Activated CD4-positive, alpha-beta memory T cell treated with anti-CD3 and anti-CD28 coated beads, Interleukin-2, amount 10 ng/mL, durations not matched to agents 7 days and 5 days (primary cell): ENCODE data around the gene ITGB5. TPM values are rescaled to one million over a fixed set of nuclear protein-coding genes. Genes with fewer than 3 reads are reported as not detected.

Experiments used
- CTCF ChIA-PET: fragments of 350-600 bp; sonication (Branson Sonifier 250); formaldehyde crosslinking; loops from one replicate; lab custom pipeline; 2021; ENCODE audit warnings: antibody characterized with exemption, inconsistent platforms; lab: Charles Lee
- POLR2A ChIA-PET: fragments of 350-600 bp; sonication (Branson Sonifier 250); formaldehyde crosslinking; loops from one replicate; lab custom pipeline; 2021; ENCODE audit warnings: antibody characterized with exemption; lab: Charles Lee
- DNase-seq: peaks from one replicate; pipeline ENCODE4 v3.0.0-alpha.2; 2020
- H3K27ac Mint-ChIP-seq: one replicate; pipeline ENCODE4 v1.8.0; 2021; ENCODE audit warnings: mild to moderate bottlenecking, mixed read lengths
- H3K27me3 Mint-ChIP-seq: one replicate; pipeline ENCODE4 v1.8.0; 2021; ENCODE audit warnings: mixed read lengths
- H3K36me3 Mint-ChIP-seq: one replicate; pipeline ENCODE4 v1.8.0; 2021; ENCODE audit warnings: low read depth, mixed read lengths
- H3K4me1 Mint-ChIP-seq: one replicate; pipeline ENCODE4 v1.8.0; 2021; ENCODE audit warnings: mixed read lengths
- H3K4me3 Mint-ChIP-seq: one replicate; pipeline ENCODE4 v1.8.0; 2021; ENCODE audit warnings: mild to moderate bottlenecking, mixed read lengths
- H3K9me3 Mint-ChIP-seq: one replicate; pipeline ENCODE4 v1.8.0; 2021; ENCODE audit warnings: mixed read lengths
- total RNA-seq, 2 experiments: library from RNA; stranded (reverse); gene quantifications; one replicate each; pipeline ENCODE4 v1.2.3, GENCODE V29; 2021

The ITGB5 gene
- total RNA-seq, 2 experiments from 2014 or later = 0.05 to 0.40 TPM

GRCh38 chr3:124824286-124824915, 62.8 kb downstream of the ITGB5 start:
- Mint-ChIP-seq H3K9me3 (no peaks in the 10 kb centered on the region), H3K27ac (no peak overlapping the region), H3K4me1 (no peaks in the 10 kb centered on the region), H3K36me3 (no peaks in the 10 kb centered on the region), H3K27me3 (peaks cover 25% of the 10 kb centered on the region), H3K4me3 (no peak overlapping the region)
- ChIA-PET CTCF (no interaction called here), POLR2A (no interaction called here)
- DNase-seq = no peak

- Mint-ChIP-seq H3K27ac (no peak overlapping the region), H3K4me3 (no peak overlapping the region), H3K27me3 (peaks cover 30% of the 10 kb centered on the region), H3K9me3 (no peaks in the 10 kb centered on the region), H3K36me3 (no peaks in the 10 kb centered on the region), H3K4me1 (no peaks in the 10 kb centered on the region)
- POLR2A ChIA-PET = no interaction called here
- DNase-seq = no peak
- CTCF ChIA-PET = no interaction called here
Observed at GRCh38 chr3:124823648-124824047, 63.5 kb downstream of the ITGB5 start.

DNA sequence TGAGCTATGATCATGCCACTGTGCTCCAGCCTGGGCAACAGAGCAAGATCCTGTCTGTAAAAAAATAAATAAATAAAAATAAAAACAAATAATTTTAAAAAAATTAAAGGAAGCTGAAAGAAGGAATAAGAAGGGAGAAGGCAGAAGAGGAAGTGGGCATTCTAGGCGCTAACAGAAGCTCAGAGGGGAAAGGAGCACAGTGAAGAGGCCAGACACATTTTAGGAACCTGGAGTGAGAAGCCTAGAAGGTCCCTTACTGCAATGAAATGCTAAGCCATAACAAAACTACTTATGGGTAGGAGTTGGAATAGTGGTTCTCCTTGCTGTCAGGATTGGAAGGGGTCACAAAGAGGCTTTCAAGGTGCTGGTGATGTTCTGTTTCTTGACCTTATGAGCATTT, 64.0 kb downstream of the ITGB5 start:
- H3K9me3 Mint-ChIP-seq = no peaks in the 10 kb centered on the region
- H3K36me3 Mint-ChIP-seq = no peaks in the 10 kb centered on the region
- peaks cover 31% of the 10 kb centered on the region for H3K27me3 Mint-ChIP-seq
- CTCF ChIA-PET = interaction anchor here (1.0 kb wide), 1 partner anchor 696 kb away, joined by 3 read pairs; no protein-coding TSS in a partner anchor
- POLR2A ChIA-PET = no interaction called here
- no peaks in the 10 kb centered on the region for H3K4me1 Mint-ChIP-seq
- H3K4me3 Mint-ChIP-seq = no peak overlapping the region
- no peak overlapping the region for H3K27ac Mint-ChIP-seq
- DNase-seq = no peak

GRCh38 chr3:124821356-124821755, 65.8 kb downstream of the ITGB5 start:
- CTCF ChIA-PET = no interaction called here

DNA sequence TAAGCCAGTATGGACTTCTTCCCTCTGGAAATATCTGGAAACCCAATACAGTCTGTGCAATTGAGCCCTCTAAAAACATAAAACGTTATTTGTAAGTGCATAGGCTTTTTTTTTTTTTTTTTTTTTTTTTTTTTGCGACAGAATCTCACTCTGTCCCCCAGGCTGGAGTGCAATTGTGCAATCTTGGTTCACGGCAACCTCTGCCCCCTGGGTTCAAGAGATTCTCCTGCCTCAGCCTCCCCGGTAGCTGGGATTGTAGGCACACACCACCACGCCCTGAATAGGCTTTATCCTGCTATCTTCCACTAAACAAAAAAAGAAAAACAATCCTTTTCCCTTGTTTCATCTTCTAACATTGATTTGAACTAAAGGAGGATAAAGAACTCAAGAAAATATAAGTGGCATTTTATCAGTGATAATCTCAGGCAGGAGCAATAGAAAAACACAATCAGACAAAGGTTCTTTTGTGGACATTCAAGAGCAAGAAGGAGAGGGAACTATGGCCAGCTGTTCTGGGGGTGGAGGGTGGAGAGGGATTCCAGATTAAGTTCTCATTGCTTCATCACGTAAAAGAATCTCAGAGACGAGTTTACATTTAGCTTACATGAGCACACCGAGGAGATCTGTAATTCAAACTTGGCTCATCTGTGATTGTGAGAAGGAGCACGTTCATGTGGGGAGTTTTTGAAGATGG, 68.6 kb downstream of the ITGB5 start:
- POLR2A ChIA-PET = no interaction called here
- no peaks in the 10 kb centered on the region for H3K4me1 Mint-ChIP-seq
- no peak for DNase-seq
- CTCF ChIA-PET = no interaction called here
- H3K27me3 Mint-ChIP-seq = peaks cover 26% of the 10 kb centered on the region
- no peaks in the 10 kb centered on the region for H3K36me3 Mint-ChIP-seq
- no peak overlapping the region for H3K27ac Mint-ChIP-seq
- H3K4me3 Mint-ChIP-seq = no peak overlapping the region
- H3K9me3 Mint-ChIP-seq = no peaks in the 10 kb centered on the region

More at GRCh38 chr3:124821356-124821755, 65.8 kb downstream of the ITGB5 start:
- H3K4me1 Mint-ChIP-seq = no peaks in the 10 kb centered on the region
- POLR2A ChIA-PET = no interaction called here
- DNase-seq = no peak
- H3K9me3 Mint-ChIP-seq = no peaks in the 10 kb centered on the region
- peaks cover 34% of the 10 kb centered on the region for H3K27me3 Mint-ChIP-seq
- H3K36me3 Mint-ChIP-seq = no peaks in the 10 kb centered on the region
- no peak overlapping the region for H3K27ac Mint-ChIP-seq
- H3K4me3 Mint-ChIP-seq = no peak overlapping the region

- Mint-ChIP-seq H3K27me3 (peaks cover 37% of the 10 kb centered on the region), H3K27ac (no peak overlapping the region), H3K9me3 (no peaks in the 10 kb centered on the region), H3K4me3 (no peak overlapping the region), H3K36me3 (no peaks in the 10 kb centered on the region), H3K4me1 (no peaks in the 10 kb centered on the region)
- CTCF ChIA-PET = interaction anchor here (0.5 kb wide), 1 partner anchor 547 kb away, joined by 3 read pairs; no protein-coding TSS in a partner anchor
- DNase-seq = no peak
- POLR2A ChIA-PET = no interaction called here
Observed at GRCh38 chr3:124817079-124817478, 70.1 kb downstream of the ITGB5 start.

DNA sequence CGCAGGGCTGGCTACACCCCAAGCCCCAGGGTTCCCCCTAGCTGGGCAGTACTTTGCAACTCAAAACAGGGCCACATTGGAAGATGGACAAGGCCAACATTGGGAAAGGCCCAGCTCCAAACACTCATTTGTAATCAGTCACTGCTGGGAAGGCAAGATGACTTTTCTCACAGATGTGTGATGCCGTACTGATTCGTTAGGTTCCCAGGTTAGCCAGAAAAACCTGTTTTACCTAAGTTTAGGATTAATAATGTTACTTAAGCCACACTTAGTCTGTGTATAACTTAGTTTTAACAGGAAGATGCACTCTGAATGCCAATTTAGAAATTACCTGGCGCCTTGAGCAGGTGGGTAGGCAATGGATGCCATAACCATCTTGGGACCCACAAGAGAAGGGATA, 71.0 kb downstream of the ITGB5 start:
- POLR2A ChIA-PET = no interaction called here
- Mint-ChIP-seq H3K9me3 (no peaks in the 10 kb centered on the region), H3K27ac (no peak overlapping the region), H3K36me3 (no peaks in the 10 kb centered on the region), H3K27me3 (peaks cover 33% of the 10 kb centered on the region), H3K4me3 (no peak overlapping the region), H3K4me1 (no peaks in the 10 kb centered on the region)
- no peak for DNase-seq
- CTCF ChIA-PET = no interaction called here

DNA sequence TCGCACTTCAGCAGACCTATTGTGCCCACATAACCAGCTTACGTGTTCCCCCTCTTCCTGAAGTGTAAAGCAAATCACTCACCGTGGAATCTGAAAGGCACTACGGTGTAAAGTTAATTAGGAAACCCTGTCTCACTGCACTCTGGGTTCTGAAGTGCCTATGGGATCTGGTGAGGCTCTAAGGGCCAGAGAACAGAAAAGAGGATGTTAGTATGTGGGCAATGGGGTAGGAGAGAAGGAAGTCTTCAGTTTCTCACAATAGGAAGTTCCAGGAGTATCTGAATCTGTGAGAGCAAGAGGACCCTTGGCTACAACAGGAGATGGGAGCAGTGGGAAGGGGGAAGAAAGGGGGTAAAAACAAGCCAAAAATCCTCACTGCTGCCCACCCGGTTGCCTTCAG, 71.4 kb downstream of the ITGB5 start:
- ChIA-PET POLR2A (no interaction called here), CTCF (no interaction called here)
- Mint-ChIP-seq H3K27me3 (peaks cover 31% of the 10 kb centered on the region), H3K27ac (no peak overlapping the region), H3K36me3 (no peaks in the 10 kb centered on the region), H3K4me3 (no peak overlapping the region), H3K4me1 (no peaks in the 10 kb centered on the region), H3K9me3 (no peaks in the 10 kb centered on the region)
- DNase-seq = no peak

DNA sequence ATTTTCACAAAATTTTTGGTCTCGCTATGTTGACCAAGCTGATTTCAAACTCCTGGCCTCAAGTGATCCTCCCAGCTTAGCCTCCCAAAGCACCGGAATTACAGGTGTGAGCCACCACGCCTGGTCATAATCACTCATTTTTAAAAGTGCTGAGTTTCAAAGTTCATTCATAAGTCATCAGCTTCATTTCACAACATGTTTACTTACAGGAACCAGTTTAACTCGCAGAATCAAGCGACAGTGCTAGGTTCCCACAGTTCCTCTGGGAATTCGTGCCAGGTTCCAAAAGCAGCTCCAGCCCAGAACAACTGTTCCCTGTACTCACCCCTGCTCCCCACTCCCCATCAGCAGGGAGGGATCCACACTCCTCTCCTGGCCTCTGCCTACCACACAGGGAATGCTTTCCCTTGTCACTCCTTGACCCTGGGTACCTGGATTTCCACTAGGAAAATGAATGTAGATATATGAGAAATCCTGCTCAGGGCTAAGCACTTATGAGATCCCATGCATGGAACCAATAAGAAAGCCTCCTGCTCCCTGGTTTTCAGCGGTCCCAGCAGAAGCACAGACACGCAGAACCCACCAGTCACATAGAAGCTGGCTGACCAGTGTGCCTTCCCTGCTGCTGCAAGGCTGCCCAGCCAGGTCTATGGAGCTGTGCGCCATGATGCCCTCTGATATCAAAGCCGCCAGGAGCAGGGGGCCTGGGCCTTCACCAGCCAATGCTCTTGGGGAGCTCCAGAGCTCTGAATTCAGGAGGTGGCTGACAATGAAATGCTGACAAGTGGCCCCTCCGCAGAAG, 72.3 kb downstream of the ITGB5 start:
- Mint-ChIP-seq H3K4me3 (no peak overlapping the region), H3K4me1 (no peaks in the 10 kb centered on the region), H3K27ac (no peak overlapping the region), H3K9me3 (no peaks in the 10 kb centered on the region), H3K36me3 (no peaks in the 10 kb centered on the region), H3K27me3 (peaks cover 31% of the 10 kb centered on the region)
- ChIA-PET CTCF (interaction anchor here (0.7 kb wide), 1 partner anchor 116 kb away, joined by 4 read pairs; no protein-coding TSS in a partner anchor), POLR2A (no interaction called here)
- no peak for DNase-seq

GRCh38 chr3:124813541-124813940, 73.6 kb downstream of the ITGB5 start:
- Mint-ChIP-seq H3K36me3 (no peaks in the 10 kb centered on the region), H3K27me3 (peaks cover 25% of the 10 kb centered on the region), H3K9me3 (no peaks in the 10 kb centered on the region), H3K27ac (no peak overlapping the region), H3K4me1 (no peaks in the 10 kb centered on the region), H3K4me3 (no peak overlapping the region)
- ChIA-PET POLR2A (no interaction called here), CTCF (no interaction called here)
- no peak for DNase-seq

GRCh38 chr3:124812291-124813265, 74.6 kb downstream of the ITGB5 start:
- DNase-seq = no peak
- POLR2A ChIA-PET = no interaction called here
- CTCF ChIA-PET = interaction anchor here (1.1 kb wide), 1 partner anchor 88 kb away, joined by 3 read pairs; no protein-coding TSS in a partner anchor
- Mint-ChIP-seq H3K4me1 (no peaks in the 10 kb centered on the region), H3K36me3 (no peaks in the 10 kb centered on the region), H3K9me3 (no peaks in the 10 kb centered on the region), H3K27me3 (peaks cover 24% of the 10 kb centered on the region), H3K4me3 (no peak overlapping the region), H3K27ac (no peak overlapping the region)

DNA sequence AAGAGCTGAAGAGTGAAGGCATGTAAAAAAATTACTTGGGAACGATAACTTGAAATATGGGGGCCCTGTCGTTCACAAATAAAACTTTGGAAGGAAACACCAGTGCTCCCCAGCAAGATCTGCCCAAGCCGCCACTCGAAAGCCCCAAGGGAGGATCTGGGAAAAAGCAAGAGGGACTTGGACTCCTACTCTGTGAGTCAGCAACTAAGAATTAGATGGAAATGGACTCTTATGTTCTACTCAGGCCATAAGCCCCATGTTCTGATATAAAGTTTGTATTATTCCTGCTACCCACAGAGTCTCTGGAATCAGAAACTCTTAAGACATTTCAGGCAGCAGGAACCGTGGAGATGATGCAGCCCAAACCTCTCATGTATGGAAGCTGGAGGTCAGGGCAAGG, 75.7 kb downstream of the ITGB5 start:
- no peaks in the 10 kb centered on the region for H3K9me3 Mint-ChIP-seq
- no peaks in the 10 kb centered on the region for H3K4me1 Mint-ChIP-seq
- no peak overlapping the region for H3K4me3 Mint-ChIP-seq
- H3K27me3 Mint-ChIP-seq = peaks cover 19% of the 10 kb centered on the region
- ChIA-PET POLR2A (no interaction called here), CTCF (interaction anchor here (0.9 kb wide), 1 partner anchor 90 kb away, joined by 3 read pairs; no protein-coding TSS in a partner anchor)
- H3K36me3 Mint-ChIP-seq = no peaks in the 10 kb centered on the region
- no peak for DNase-seq
- no peak overlapping the region for H3K27ac Mint-ChIP-seq
